GM12873 (cell line): Measurements from ENCODE around the gene RAB22A.

ENCODE experiments used
- CTCF ChIP-seq: IDR thresholded peaks from 2 replicates; pipeline ENCODE4 v1.5.1; 2012; ENCODE audit warnings: low read depth, mild to moderate bottlenecking, moderate library complexity, low read length, control low read depth; ENCODE audit not compliant: insufficient read depth; ENCODE audit errors: missing control alignments

Gene RAB22A

DNA sequence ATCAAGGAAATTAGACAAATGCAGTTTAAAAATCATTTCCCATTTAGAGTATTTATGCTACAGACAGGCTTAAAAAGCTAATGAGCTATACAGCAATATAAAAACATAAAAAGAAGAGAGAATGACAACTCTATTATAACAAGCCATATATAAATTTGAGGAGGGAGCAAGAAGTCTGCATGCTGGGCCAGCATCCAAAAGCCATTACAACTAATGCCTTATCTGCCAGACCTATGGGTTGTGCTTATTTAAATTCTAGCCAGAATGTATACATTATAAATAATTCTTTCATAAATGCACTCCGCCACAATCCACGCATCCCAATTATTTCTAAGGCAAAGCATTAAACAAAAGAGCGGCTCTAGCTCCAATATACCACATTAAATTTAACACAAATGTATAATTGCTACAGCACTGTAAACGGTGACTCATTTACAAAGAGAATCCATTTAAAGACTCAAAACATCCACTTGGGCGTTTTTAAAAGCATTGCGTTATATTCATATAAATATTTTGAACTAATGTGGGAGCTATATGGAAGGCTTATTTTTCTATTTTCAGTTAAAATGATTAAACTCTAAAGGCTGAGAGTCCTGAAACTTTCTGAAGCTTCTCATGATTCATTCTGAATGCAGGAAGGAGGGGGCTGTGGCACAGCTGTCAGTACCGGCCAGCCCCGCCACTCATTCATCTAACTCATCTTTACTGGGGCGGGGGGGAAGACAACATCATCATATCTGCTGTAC lies 37.7 kb upstream of the RAB22A start:
- TF ChIP-seq CTCF: no peak

- TF ChIP-seq CTCF: no peak
Measured at GRCh38 chr20:58274384-58274783, 35.1 kb upstream of the RAB22A start.

DNA sequence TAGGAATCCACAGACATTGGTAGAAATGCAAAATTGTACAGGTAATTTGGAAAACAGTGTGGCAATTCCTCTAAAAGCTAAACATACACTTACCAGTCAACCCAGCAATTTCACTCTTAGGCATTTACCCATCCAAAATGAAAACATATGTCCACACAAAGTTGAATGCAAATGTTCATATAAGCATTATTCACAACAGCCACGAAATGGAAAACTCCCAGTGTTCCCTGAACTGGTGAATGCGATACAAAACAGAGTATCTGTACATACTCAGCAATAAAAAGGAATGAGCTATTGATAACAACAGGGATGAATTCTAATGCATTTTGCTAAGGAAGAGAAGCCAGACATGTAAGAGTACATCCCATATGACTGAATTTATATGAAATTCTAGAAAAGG lies 32.4 kb upstream of the RAB22A start:
- TF ChIP-seq CTCF: no peak

GRCh38 chr20:58277578-58278472 lies 31.7 kb upstream of the RAB22A start:
- TF ChIP-seq CTCF: no peak

DNA sequence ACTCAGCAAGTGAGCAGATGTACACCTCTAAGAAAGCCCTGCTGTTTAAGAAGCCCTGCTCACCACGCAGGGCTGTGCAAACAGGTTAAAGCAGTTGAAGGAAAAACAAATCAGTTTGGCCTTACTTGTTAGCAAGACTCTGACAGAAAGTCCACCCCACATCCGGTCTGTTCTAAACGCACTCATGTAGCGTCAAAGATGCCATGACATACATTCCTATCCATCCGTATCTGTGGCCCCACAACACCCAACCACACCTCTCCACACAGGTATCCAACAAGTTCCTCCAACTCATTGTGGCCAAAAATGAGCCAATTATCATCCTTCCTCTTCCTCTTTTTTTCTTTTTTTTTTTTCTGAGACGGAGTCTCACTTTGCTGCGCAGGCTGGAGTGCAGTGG lies 22.8 kb upstream of the RAB22A start:
- no peak for TF ChIP-seq CTCF

DNA sequence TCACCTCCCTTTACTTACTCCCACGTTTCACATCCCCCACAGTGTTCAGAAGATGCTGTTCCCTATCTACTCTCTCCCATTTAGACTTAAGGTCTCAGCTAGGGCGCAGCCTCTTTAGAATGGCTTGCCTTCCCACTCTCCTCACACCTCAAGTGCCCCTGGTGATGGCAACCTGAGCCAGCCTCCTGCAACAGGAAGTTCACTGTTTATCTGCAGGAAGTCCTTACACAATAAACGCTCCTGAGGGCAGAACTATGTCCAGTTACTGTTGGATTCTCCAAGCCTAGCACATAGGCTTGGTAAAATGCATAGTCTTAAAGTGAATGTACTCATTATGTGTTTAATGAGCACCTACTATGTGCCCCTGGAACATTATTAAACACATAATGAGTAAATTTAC lies 21.9 kb upstream of the RAB22A start:
- no peak for TF ChIP-seq CTCF

GRCh38 chr20:58289143-58289542 lies 20.4 kb upstream of the RAB22A start:
- TF ChIP-seq CTCF: no peak
